ENCODE results near the gene IGFBP4. TPM values are rescaled to one million over a fixed set of nuclear protein-coding genes. Genes with fewer than 3 reads are reported as not detected.

Gene IGFBP4
- total RNA-seq, 1 donor from 2014 or later: 142 TPM

DNA sequence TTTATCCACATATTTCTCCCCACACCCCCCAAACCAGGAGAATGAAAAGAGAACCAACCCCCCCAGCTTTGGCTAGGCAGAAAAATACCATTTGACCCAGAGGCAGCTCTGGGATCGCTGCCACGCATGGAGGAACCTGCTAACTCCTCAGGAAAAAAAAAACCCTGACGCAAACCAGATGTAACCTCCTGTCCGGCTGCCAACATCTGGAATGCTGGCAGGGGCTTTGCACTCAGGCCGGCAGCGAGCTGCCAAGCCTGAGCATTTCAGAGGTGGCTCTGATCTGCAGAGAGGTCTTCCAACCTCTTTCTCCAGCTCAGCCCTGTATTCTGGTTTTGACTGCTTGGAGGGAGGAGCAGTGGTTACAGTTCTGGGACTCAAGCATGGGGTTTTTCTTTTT is 8.2 kb downstream of the IGFBP4 start:
- no peak overlapping the region for H3K9ac ChIP-seq (ENCODE audit: low read length)
- peaks cover 34% of the 10 kb centered on the region for H3K4me1 ChIP-seq (ENCODE audit: insufficient read depth, low read length)
- TF ChIP-seq EZH2 (IDR thresholded peaks at IDR 0.05; ENCODE audit: insufficient read depth, low read length): no peak
- TF ChIP-seq, protein P1, sequence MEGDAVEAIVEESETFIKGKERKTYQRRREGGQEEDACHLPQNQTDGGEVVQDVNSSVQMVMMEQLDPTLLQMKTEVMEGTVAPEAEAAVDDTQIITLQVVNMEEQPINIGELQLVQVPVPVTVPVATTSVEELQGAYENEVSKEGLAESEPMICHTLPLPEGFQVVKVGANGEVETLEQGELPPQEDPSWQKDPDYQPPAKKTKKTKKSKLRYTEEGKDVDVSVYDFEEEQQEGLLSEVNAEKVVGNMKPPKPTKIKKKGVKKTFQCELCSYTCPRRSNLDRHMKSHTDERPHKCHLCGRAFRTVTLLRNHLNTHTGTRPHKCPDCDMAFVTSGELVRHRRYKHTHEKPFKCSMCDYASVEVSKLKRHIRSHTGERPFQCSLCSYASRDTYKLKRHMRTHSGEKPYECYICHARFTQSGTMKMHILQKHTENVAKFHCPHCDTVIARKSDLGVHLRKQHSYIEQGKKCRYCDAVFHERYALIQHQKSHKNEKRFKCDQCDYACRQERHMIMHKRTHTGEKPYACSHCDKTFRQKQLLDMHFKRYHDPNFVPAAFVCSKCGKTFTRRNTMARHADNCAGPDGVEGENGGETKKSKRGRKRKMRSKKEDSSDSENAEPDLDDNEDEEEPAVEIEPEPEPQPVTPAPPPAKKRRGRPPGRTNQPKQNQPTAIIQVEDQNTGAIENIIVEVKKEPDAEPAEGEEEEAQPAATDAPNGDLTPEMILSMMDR (IDR thresholded peaks at IDR 0.05; ENCODE audit: insufficient read depth, low read depth, low read length): no peak
- peaks cover 17% of the 10 kb centered on the region for H3K36me3 Mint-ChIP-seq (ENCODE audit: low read depth, unreplicated experiment)
- H3K27me3 ChIP-seq (ENCODE audit: insufficient read depth, low read length): no peaks in the 10 kb centered on the region
- H3K79me2 ChIP-seq (ENCODE audit: insufficient read depth, low read length): peaks cover 39% of the 10 kb centered on the region
- no peak for FAIRE-seq
- no peak overlapping the region for H2AFZ ChIP-seq (ENCODE audit: low read depth, low read length)
- H3K27ac Mint-ChIP-seq (ENCODE audit: unreplicated experiment): no peak overlapping the region
- no peaks in the 10 kb centered on the region for H3K27me3 Mint-ChIP-seq (ENCODE audit: low read depth, unreplicated experiment)
- no peak overlapping the region for H3K4me3 ChIP-seq (ENCODE audit: insufficient read depth, low read depth, low read length)
- DNase-seq (ENCODE audit: low read depth): peak; percentile 81
- no peak overlapping the region for H3K27ac ChIP-seq (ENCODE audit: low read depth, low read length)
- H3K4me2 ChIP-seq (ENCODE audit: low read length): peak overlapping the region; percentile 47
- H3K9me3 ChIP-seq (ENCODE audit: insufficient read depth, low read depth, low read length): no peaks in the 10 kb centered on the region
- peaks cover 26% of the 10 kb centered on the region for H3K4me1 Mint-ChIP-seq (ENCODE audit: low read depth, unreplicated experiment)
- H4K20me1 ChIP-seq (ENCODE audit: insufficient read depth, low read length): peaks cover 67% of the 10 kb centered on the region
- H3K9me3 Mint-ChIP-seq (ENCODE audit: unreplicated experiment): no peaks in the 10 kb centered on the region
- no peak overlapping the region for H3K4me3 Mint-ChIP-seq (ENCODE audit: unreplicated experiment)
- H3K36me3 ChIP-seq (ENCODE audit: insufficient read depth, low read length): peaks cover 13% of the 10 kb centered on the region

DNA sequence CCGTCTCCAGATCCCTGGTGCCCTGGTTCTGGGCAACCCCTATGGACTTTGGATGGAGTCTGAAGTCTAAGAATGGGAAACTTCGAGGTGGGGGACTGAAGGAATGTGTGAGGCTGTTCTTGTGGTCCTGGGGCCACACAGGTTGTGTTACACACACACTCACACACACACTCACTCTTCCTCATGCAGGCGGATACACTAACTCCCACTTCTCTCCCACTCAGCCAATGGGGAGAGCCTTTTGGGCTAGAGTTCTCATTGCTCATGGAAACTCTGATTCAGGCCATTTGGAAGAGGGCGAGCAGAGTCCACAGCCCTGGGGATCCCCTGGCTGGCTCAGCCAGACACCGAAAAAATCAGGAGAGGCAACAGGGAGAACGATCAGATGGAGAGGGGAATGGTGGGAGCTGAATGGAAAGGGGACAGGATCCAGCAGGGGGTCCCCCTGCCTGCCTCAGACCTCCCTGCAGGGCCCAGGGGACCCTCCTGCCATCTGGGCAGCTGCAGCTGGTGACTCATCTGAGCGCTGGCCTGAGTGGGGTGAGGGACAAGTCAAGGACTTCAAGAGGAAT is 9.1 kb downstream of the IGFBP4 start:
- Histone ChIP-seq H3K9me3 (ENCODE audit: insufficient read depth, low read depth, low read length) (no peaks in the 10 kb centered on the region), H3K79me2 (ENCODE audit: insufficient read depth, low read length) (peaks cover 30% of the 10 kb centered on the region), H3K27ac (ENCODE audit: low read depth, low read length) (peak overlapping the region; percentile 43), H3K4me2 (ENCODE audit: low read length) (peak overlapping the region; percentile 59), H3K27me3 (ENCODE audit: insufficient read depth, low read length) (no peaks in the 10 kb centered on the region), H4K20me1 (ENCODE audit: insufficient read depth, low read length) (peaks cover 58% of the 10 kb centered on the region), H3K4me1 (ENCODE audit: insufficient read depth, low read length) (peaks cover 38% of the 10 kb centered on the region), H2AFZ (ENCODE audit: low read depth, low read length) (no peak overlapping the region), H3K9ac (ENCODE audit: low read length) (peak overlapping the region; percentile 41), H3K36me3 (ENCODE audit: insufficient read depth, low read length) (peaks cover 16% of the 10 kb centered on the region), H3K4me3 (ENCODE audit: insufficient read depth, low read depth, low read length) (no peak overlapping the region)
- DNase-seq (ENCODE audit: low read depth): peak; percentile 99
- Mint-ChIP-seq H3K9me3 (ENCODE audit: unreplicated experiment) (no peaks in the 10 kb centered on the region), H3K36me3 (ENCODE audit: low read depth, unreplicated experiment) (peaks cover 25% of the 10 kb centered on the region), H3K27ac (ENCODE audit: unreplicated experiment) (peak overlapping the region; percentile 72), H3K4me3 (ENCODE audit: unreplicated experiment) (peak overlapping the region; percentile 65), H3K4me1 (ENCODE audit: low read depth, unreplicated experiment) (peaks cover 26% of the 10 kb centered on the region), H3K27me3 (ENCODE audit: low read depth, unreplicated experiment) (no peaks in the 10 kb centered on the region)
- TF ChIP-seq, protein P1 (IDR thresholded peaks at IDR 0.05; ENCODE audit: insufficient read depth, low read depth, low read length): no peak
- TF ChIP-seq EZH2 (IDR thresholded peaks at IDR 0.05; ENCODE audit: insufficient read depth, low read length): no peak
- no peak for FAIRE-seq

DNA sequence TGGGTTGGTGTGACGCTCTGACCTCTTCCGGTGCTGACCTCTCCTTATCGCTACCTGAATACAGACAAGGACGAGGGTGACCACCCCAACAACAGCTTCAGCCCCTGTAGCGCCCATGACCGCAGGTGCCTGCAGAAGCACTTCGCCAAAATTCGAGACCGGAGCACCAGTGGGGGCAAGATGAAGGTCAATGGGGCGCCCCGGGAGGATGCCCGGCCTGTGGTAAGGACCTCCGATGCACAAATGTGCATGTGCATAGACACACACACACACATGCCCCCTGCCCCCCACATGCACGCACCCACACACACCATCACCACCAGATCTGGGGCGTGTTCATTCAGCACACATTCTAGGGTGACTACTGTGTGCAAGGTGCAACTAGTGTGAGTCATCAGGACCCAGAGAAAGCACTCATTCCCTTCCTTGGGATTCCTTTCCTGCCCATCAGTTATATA is 9.7 kb downstream of the IGFBP4 start:
- H3K27ac Mint-ChIP-seq (ENCODE audit: unreplicated experiment): peak overlapping the region; percentile 26
- peaks cover 52% of the 10 kb centered on the region for H4K20me1 ChIP-seq (ENCODE audit: insufficient read depth, low read length)

More for the DNA sequence above, 9.7 kb downstream of the IGFBP4 start:
- Histone ChIP-seq H3K4me2 (ENCODE audit: low read length) (peak overlapping the region; percentile 59), H3K4me1 (ENCODE audit: insufficient read depth, low read length) (peaks cover 45% of the 10 kb centered on the region), H3K27me3 (ENCODE audit: insufficient read depth, low read length) (no peaks in the 10 kb centered on the region), H3K27ac (ENCODE audit: low read depth, low read length) (peak overlapping the region; percentile 43), H3K4me3 (ENCODE audit: insufficient read depth, low read depth, low read length) (no peak overlapping the region), H3K9ac (ENCODE audit: low read length) (peak overlapping the region; percentile 41), H3K79me2 (ENCODE audit: insufficient read depth, low read length) (peaks cover 24% of the 10 kb centered on the region), H2AFZ (ENCODE audit: low read depth, low read length) (no peak overlapping the region), H3K36me3 (ENCODE audit: insufficient read depth, low read length) (peaks cover 19% of the 10 kb centered on the region), H3K9me3 (ENCODE audit: insufficient read depth, low read depth, low read length) (no peaks in the 10 kb centered on the region)
- no peak overlapping the region for H3K4me3 Mint-ChIP-seq (ENCODE audit: unreplicated experiment)
- H3K36me3 Mint-ChIP-seq (ENCODE audit: low read depth, unreplicated experiment): peaks cover 31% of the 10 kb centered on the region
- H3K27me3 Mint-ChIP-seq (ENCODE audit: low read depth, unreplicated experiment): no peaks in the 10 kb centered on the region
- no peak for DNase-seq (ENCODE audit: low read depth)
- no peak for FAIRE-seq
- TF ChIP-seq, protein P1 (IDR thresholded peaks at IDR 0.05; ENCODE audit: insufficient read depth, low read depth, low read length): no peak
- no peak for TF ChIP-seq EZH2 (IDR thresholded peaks at IDR 0.05; ENCODE audit: insufficient read depth, low read length)
- H3K9me3 Mint-ChIP-seq (ENCODE audit: unreplicated experiment): no peaks in the 10 kb centered on the region
- H3K4me1 Mint-ChIP-seq (ENCODE audit: low read depth, unreplicated experiment): peaks cover 31% of the 10 kb centered on the region

Measured in astrocyte (in vitro differentiated cells and primary cell).